Left hindlimb (tissue), 1 donor: ENCODE results near the gene SLC3A2.
"Not testable (repeated sequence)": the region's sequence is repeated elsewhere in the genome, so short reads cannot be mapped to it uniquely, and the experiment has no call there.

Experiments used
- DNase-seq: peaks from one replicate; pipeline ENCODE4 v3.0.0-alpha.2; 2018

SLC3A2 gene

DNA sequence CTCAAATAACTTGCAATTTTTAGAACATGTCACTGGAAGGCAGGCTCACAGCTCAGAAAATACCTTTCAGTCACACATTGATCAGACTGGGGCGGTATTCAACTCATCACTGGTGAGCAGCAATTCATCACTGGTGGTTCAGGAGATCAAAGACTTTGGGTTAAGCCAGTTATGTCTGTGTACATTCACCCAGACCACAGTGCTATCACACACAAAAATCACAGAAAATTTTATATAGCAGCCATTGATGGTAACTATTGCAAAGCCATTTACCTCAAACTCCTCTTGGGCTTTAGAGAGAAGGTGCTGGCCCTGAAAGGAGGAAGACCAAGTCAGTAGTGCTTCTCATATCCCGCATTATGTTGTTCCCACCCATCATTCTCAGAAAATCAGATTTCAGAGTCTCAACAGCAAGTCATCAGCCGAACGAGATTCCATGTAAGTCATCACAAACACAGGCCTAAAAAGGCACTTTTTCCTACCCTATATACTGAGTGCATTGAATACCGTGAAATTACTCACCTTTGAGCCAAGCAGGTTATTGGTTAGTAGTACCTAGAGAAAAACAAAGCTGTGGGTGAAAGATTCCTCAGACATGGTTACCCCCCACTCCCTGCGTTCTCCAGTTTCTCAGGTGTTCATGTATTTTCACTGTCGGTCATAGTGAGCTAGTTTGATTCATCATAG, 27.3 kb upstream of the SLC3A2 start:
- no peak for DNase-seq

GRCh38 chr11:62854013-62854824, 26.5 kb upstream of the SLC3A2 start:
- no peak for DNase-seq

DNA sequence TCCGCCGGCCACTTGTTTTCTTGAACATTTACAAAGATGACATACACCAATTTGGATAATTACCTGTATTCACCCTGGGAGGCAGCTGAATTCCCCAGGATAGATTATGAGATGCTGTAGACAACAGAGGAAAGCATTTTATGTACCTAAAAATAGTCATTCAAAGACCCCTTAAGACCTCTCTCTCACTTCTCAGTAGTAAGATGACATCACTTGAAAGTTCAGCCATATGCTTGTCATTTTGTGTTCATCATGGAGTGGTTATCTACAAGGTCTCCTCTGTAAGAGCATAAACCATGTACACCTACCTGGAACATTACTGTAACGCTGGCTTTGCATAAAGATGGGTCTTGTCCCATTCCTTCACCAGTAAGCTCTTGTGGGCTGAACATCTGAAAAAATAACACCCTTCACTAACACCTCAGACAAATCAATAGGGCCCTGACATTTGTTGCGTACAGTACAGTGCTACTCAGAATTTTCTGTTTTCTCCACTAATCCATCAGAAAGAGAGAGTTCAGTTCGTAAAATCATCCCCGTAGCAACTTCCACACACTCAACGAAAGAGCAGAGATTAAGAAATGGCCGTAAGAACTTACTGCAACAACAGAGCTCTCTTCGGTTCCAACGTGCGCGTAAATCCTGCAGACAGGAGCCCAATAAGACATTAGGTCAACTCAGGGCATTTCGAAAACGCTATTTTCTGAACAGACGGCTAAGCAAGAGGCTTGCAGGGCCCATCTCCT, 25.7 kb upstream of the SLC3A2 start:
- no peak for DNase-seq

DNA sequence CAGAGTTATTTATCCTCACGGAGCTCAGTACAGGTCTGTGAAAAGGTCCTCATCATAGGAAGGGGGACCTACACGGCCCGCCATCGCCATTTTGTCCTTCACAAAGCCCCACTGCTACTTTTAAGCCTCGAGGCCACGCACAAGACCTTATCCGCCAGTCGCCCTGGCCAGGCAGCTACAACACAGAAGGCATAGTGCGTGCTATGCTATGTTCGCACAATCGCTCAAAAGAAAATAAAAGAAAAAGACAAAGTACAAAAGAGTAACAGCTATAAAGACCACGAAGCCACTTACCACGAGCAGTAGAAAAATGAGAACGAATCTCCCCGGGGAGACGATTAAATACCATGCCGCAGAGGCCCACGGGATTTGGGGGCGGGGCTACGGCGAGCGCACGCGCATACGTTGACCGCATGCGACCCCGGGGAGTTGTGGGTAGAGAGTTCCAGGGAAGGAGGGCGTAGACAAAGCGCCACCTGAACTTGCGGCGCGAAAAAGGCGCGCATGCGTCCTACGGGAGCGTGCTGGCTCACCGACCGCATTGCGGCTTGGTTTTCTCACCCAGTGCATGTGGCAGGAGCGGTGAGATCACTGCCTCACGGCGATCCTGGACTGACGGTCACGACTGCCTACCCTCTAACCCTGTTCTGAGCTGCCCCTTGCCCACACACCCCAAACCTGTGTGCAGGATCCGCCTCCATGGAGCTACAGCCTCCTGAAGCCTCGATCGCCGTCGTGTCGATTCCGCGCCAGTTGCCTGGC, 24.9 kb upstream of the SLC3A2 start:
- peak; percentile 97 for DNase-seq

GRCh38 chr11:62856333-62856895, 24.3 kb upstream of the SLC3A2 start:
- DNase-seq = no peak

DNA sequence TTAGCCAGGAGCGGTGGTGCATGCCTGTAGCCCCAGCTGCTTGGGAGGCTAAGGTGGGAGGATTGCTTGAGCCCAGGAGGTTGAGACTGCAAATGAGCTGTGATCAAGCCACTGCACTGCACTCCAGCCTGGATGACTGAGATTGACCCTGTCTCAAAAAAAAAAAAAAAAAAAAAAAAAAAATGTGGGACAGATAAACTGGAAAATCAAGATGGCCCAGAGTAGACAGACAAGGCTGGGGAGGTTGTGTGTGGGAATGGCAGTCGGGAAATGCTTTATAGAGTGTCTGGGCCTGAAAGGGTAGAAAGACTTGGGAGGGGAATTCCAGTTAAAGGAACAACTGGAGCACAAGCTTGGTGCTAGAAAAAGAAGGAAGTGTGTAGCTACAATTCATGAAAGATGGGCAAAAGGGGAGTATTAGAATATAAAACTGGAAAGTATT, 23.1 kb upstream of the SLC3A2 start:
- no peak for DNase-seq

DNA sequence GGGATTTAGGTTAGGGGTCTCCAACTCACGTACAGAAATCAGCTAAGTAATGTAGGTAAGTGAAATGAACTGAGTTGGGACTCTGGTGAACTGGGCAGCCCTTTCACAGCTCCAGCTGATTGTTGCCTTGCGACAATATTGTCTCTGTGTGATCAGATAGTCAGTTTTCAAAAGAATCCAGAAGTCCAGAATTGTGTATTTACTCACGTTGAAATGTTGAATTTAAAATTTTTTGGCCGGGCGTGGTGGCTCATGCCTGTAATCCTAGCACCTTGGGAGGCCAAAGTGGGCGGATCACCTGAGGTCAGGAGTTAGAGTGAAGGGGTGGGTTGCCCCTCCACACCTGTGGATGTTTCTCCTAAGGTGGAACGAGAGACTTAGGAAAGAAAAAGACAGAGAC, 22.5 kb upstream of the SLC3A2 start:
- no peak for DNase-seq

- DNase-seq = not testable (repeated sequence)
Measured at GRCh38 chr11:62859281-62859703, 21.4 kb upstream of the SLC3A2 start.

GRCh38 chr11:62860835-62861563, 19.7 kb upstream of the SLC3A2 start:
- no peak for DNase-seq

- DNase-seq = not testable (repeated sequence)
Measured at GRCh38 chr11:62861564-62862192, 19.0 kb upstream of the SLC3A2 start.

DNA sequence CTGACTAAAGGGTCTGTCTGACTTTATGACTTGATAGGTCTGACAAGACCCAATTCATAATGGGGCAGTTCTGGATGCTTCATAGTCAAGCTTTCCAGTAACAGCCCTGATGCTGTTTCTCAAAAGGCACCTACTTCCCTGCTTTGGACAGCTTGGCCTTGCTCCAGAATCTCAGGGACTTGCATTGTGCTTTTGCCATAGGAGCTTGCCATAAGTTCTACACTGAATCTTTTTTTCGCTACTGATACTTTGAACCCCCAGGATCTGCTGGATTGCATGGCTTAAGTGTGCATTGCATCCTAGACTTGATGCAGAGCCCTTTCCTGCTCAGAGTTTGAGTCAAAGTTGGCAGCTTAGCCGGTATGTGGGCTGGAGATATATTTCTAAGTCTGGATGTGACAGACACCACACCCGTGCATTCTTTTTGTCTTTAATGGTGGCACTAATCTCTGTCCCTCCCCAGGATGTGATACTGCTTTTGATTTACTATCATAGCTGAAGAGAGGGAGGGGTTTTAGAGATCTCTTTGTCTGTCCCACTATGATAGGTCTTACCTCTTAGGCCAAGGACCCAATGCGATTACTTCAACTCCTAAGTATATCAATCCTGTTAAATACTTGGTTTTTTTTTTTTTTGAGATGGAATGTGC, 16.9 kb upstream of the SLC3A2 start:
- DNase-seq = no peak

- no peak for DNase-seq
Measured at GRCh38 chr11:62865635-62866034, 15.1 kb upstream of the SLC3A2 start.

DNA sequence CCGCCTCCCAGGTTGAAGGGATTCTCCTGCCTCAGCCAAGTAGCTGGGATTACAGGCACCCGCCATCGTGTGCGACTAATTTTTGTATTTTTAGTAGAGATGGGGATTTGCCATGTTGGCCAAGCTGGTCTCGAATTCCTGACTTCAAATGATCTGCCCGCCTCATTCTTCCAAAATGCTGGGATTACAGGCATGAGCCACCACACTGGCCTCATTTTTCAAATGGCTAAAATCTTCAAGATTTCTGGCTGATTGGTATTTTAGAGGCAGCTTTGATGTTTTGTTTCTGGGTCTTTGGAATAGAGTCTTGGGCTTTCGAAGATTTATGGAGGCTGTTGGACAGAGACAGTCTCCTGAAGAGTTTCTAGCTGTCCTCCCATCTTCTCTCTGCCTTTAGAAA, 5.8 kb upstream of the SLC3A2 start:
- no peak for DNase-seq

DNA sequence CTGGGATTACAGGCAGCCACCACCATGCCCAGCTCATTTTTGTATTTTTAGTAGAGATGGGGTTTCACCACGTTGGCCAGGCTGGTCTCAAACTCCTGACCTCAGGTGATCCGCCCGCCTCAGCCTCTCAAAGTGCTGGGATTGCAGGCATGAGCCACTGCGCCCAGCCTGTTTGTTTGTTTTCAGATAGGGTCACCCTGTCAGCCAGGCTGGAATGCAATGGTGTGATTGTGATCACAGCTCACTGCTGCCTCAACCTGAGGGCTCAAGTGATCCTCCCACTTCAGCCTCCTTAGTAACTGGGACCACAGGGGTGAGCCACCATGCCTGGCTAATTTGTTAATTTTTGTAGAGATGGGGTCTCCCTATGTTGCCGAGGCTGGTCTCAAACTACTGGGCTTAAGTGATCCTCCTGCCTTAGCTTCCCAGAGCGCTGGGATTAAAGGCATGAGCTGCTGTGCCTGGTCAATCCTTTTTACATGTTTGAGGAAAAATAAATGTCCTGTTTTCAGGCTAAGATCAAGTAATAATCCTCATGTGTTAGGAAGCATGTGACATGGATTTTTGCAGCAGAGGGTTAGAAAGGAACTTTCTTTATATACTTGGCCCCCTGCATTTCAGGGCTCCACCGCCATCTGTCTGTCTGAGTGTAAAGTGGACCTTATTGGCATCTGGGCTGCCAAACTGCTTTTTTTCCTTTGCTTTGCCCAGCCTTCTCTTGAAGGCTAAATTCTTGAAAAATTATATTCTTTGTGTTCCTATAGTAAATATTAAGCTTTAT, 4.8 kb upstream of the SLC3A2 start:
- no peak for DNase-seq

- DNase-seq = no peak
Measured at GRCh38 chr11:62876712-62877111, 4.0 kb upstream of the SLC3A2 start.

GRCh38 chr11:62879235-62879978, 1.3 kb upstream of the SLC3A2 start:
- DNase-seq = no peak

DNA sequence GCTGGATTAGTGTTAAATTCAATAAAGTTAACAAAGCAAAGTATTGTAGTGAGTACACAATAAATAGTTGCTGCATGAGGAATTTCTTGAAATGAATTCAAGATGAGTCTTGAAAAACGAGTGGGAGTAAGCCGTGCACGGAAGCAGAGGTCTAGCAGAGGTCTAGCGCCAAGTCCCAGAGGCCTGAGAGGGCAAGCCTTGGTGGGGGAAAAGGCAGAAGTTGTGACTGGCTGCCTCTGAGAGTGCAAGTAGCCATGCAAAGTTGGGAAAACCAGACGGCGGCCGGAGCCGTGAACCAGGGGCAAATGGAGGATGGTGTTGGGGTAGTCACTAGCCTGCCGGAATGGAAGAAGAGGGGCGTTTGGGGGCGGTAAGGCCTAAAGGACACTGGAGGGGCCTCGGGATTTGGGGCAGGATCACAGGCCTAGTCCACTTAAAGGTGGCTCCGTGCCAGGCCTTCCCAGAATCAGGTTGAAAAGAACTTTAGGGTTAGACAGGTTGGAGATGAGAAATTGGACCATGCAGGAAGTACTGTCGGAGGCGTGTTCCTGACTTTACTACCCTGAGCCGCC, 379 bp upstream of the SLC3A2 start:
- DNase-seq = no peak

DNA sequence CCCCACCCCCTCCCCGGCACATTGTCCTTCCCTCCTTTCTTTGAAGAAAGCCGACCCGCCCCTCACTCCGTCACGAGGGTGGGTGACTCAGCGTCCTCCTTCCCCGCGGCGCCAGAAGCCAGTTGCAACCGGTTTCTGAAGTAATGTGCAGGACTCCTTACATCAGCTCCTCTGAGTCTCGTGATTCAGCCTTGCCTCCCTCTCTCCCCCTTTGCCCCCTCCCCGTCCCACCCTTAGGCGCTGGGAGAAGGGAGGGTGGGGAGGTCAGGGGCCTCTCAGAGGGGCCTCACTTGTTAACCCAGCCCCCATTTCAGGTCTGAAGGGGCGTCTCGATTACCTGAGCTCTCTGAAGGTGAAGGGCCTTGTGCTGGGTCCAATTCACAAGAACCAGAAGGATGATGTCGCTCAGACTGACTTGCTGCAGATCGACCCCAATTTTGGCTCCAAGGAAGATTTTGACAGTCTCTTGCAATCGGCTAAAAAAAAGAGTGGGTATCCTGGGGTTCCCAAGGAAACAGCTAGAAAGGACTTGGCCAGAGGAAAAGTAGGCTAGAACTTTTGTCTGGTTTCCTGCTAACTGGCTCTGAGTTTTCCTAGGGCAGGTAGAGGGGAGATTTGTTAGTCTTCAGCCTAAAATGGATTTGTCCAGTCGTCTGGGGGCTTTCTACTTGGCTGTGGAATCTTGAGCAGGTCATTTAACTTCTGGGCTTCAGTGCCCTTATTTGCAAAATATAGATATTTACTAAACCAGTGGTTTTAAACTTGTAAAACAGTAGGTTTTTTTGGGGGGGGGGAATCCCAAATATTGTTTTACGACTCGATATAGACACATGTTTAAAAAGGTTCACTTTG, 1.1 kb downstream of the SLC3A2 start:
- peak; percentile 95 for DNase-seq
